GM12878 (cell line): ENCODE results near the gene CORO2B. TPM values are rescaled to one million over a fixed set of nuclear protein-coding genes. Genes with fewer than 3 reads are reported as not detected.

ENCODE experiments used
- ATAC-seq: fragments of 200-7000 bp; cut with Tn5 transposase; 3 replicates; pipeline ENCODE4 v1.9.1; 2020; ENCODE audit warnings: mild to moderate bottlenecking, moderate library complexity
- BruUV-seq: library from RNA; stranded (reverse); fragments of 400-500 nt; replicated peaks from 2 replicates; lab custom pipeline; 2021; lab: Mats Ljungman, UMichigan
- CTCF ChIA-PET: fragments of 300-600 bp; sonication (Branson Sonifier 250); formaldehyde crosslinking; extraction: SDS; loops from one replicate; lab custom pipeline; 2021; ENCODE audit warnings: inconsistent platforms; lab: Yijun Ruan, JAX
- POLR2A ChIA-PET: fragments of 350-600 bp; formaldehyde crosslinking; extraction: SDS; loops from one replicate; lab custom pipeline; 2021; ENCODE audit warnings: inconsistent platforms; lab: Charles Lee
- RAD21 ChIA-PET: fragments of 300-600 bp; sonication (Branson Sonifier 250); formaldehyde crosslinking; loops from one replicate; lab custom pipeline; 2023; ENCODE audit warnings: antibody characterized with exemption; ENCODE audit not compliant: unreplicated experiment; lab: Charles Lee
- SMC1A ChIA-PET: fragments of 300-600 bp; sonication (Branson Sonifier 250); formaldehyde crosslinking; loops from one replicate; lab custom pipeline; 2023; ENCODE audit not compliant: unreplicated experiment, uncharacterized antibody; lab: Charles Lee
- DNase-seq: peaks from one replicate; pipeline ENCODE4 v3.0.0-alpha.2; 2011; ENCODE audit warnings: low read depth, low spot score
- FAIRE-seq: peaks from 3 replicates; lab custom pipeline; 2011; peaks lifted over from hg19 to GRCh38; lab: Jason Lieb, UNC
- H2AFZ ChIP-seq: 2 replicates; pipeline ENCODE4 v1.6.0; 2011; ENCODE audit warnings: low read depth, low read length, control low read depth; ENCODE audit not compliant: control insufficient read depth
- H3K27ac ChIP-seq: 2 replicates; pipeline ENCODE4 v1.5.1; 2011; ENCODE audit warnings: control low read depth; ENCODE audit not compliant: control insufficient read depth, insufficient read depth
- H3K27me3 ChIP-seq, 2 experiments: replicated peaks in 1 of 2; 2 replicates each; pipeline versions ENCODE4 v1.6.0 to v1.6.1; 2011; ENCODE audit warnings: low read length in 1 of 2; ENCODE audit not compliant: control insufficient read depth in 2 of 2, insufficient read depth in 2 of 2
- H3K36me3 ChIP-seq, 2 experiments: 2 replicates each; pipeline ENCODE4 v1.5.1; 2011; ENCODE audit warnings: low read length in 1 of 2; ENCODE audit not compliant: control insufficient read depth in 2 of 2, insufficient read depth in 2 of 2
- H3K4me1 ChIP-seq: 2 replicates; pipeline ENCODE4 v1.6.1; 2011; ENCODE audit warnings: mild to moderate bottlenecking, low read length, moderate library complexity, mixed read lengths; ENCODE audit not compliant: control insufficient read depth, insufficient read depth
- H3K4me2 ChIP-seq: 2 replicates; pipeline ENCODE4 v1.6.0; 2011; ENCODE audit warnings: control low read depth; ENCODE audit not compliant: control insufficient read depth, insufficient read depth
- H3K4me3 ChIP-seq: fragments of 200-600 bp; sonication (generic); 2 replicates; pipeline ENCODE4 v1.5.1; 2016
- H3K79me2 ChIP-seq: 2 replicates; pipeline ENCODE4 v1.6.0; 2011; ENCODE audit warnings: low read length; ENCODE audit not compliant: control insufficient read depth, insufficient read depth
- H3K9ac ChIP-seq: 2 replicates; pipeline ENCODE4 v1.8.0; 2011; ENCODE audit warnings: low read length, control low read depth, mixed read lengths; ENCODE audit not compliant: control insufficient read depth, insufficient read depth
- H3K9me3 ChIP-seq: replicated peaks from 3 replicates; pipeline ENCODE4 v1.5.1; 2011; ENCODE audit warnings: mild to moderate bottlenecking, low read length; ENCODE audit not compliant: control insufficient read depth, insufficient read depth
- H4K20me1 ChIP-seq: 2 replicates; pipeline ENCODE4 v1.6.0; 2011; ENCODE audit not compliant: control insufficient read depth, insufficient read depth
- BHLHE40 ChIP-seq, 2 experiments: fragments of 450-650 bp in 1 of 2; IDR thresholded peaks; 2 replicates each; pipeline ENCODE4 v1.6.1; 2011 to 2017; ENCODE audit warnings: low read depth in 2 of 2, borderline replicate concordance in 1 of 2, improper control_type of control experiment in 1 of 2, low read length in 1 of 2, mild to moderate bottlenecking in 1 of 2
- BMI1 ChIP-seq: fragments of 450-650 bp; IDR thresholded peaks from 2 replicates; pipeline ENCODE4 v1.6.1; 2016; ENCODE audit warnings: mild to moderate bottlenecking, moderate library complexity, borderline replicate concordance
- MEF2A ChIP-seq: IDR thresholded peaks from 2 replicates; pipeline ENCODE4 v1.6.1; 2011; ENCODE audit warnings: low read depth, mild to moderate bottlenecking, low read length, moderate library complexity; ENCODE audit not compliant: insufficient read depth
- NR2F1 ChIP-seq: fragments of 450-650 bp; conservative IDR thresholded peaks from 2 replicates; pipeline ENCODE4 v1.6.1; 2017; ENCODE audit warnings: mild to moderate bottlenecking
- RFX5 ChIP-seq: IDR thresholded peaks from 2 replicates; pipeline ENCODE4 v1.6.1; 2011; ENCODE audit warnings: low read depth, low read length, improper control_type of control experiment
- SMAD1 ChIP-seq: fragments of 450-650 bp; IDR thresholded peaks from 2 replicates; pipeline ENCODE4 v1.6.1; 2018; ENCODE audit warnings: mild to moderate bottlenecking, low read depth; ENCODE audit not compliant: partially characterized antibody
- ZNF274 ChIP-seq: IDR thresholded peaks from one replicate; pipeline ENCODE4 v1.8.0; 2011; ENCODE audit not compliant: insufficient read length, insufficient read depth
- ZNF622 ChIP-seq: fragments of 450-650 bp; IDR thresholded peaks from 2 replicates; pipeline ENCODE4 v1.6.1; 2017; ENCODE audit warnings: mild to moderate bottlenecking, inconsistent platforms
- WGBS: methylation state at CpG from one replicate; pipeline ENCODE4 v1.1.6; 2016; ENCODE audit warnings: low lambda C conversion rate; ENCODE audit not compliant: insufficient replicate concordance, insufficient coverage; ENCODE audit errors: missing lambda C conversion rate; 5-methylcytosine and 5-hydroxymethylcytosine counted together
- in situ Hi-C: fragments of 300-500 bp; cut with MboI; formaldehyde crosslinking; loops from 9 replicates; pipeline ENCODE4 v1.14.3; 2018; ENCODE audit warnings: mixed read lengths
- intact Hi-C: fragments of 100-400 bp; cut with micrococcal nuclease; formaldehyde crosslinking; loops from one replicate; pipeline ENCODE4 v1.14.2; 2022; ENCODE audit not compliant: unreplicated experiment
- polyA plus RNA-seq, 11 experiments: library from polyadenylated mRNA; depleted of rRNA in 4 of 11; unstranded in 6 of 11; stranded (reverse) in 5 of 11; fragments of >200 nt; fragmentation: Nextera tagmentation in 4 of 11; fragmentation: Illumina TruSeq in 1 of 11; extraction: Ambion mirVana in 4 of 11; extraction: Trizol in 1 of 11; gene quantifications; 1 replicate in 1 of 11; 2 replicates in 10 of 11; pipeline versions ENCODE4 v1.2.1 to v1.2.3, GENCODE V29; 2011 to 2016; ENCODE audit warnings: inconsistent platforms in 2 of 11, missing spikeins in 2 of 11, low read depth in 1 of 11
- total RNA-seq, 4 experiments: library from RNA; depleted of rRNA in 3 of 4; stranded (reverse); fragments of >200 nt in 3 of 4; fragmentation: Illumina TruSeq in 1 of 4; extraction: Trizol in 1 of 4; gene quantifications; 2 replicates each; pipeline versions ENCODE4 v1.2.1 to v1.2.3, GENCODE V29; 2013 to 2021
- TF ChIP-seq, protein P1 (sequence below): fragments of 450-650 bp; IDR thresholded peaks from 2 replicates; pipeline ENCODE4 v1.6.1; 2018; ENCODE audit warnings: mild to moderate bottlenecking, low read depth, moderate library complexity; ENCODE audit not compliant: partially characterized antibody
- TF ChIP-seq, protein P2 (sequence below): fragments of 450-650 bp; IDR thresholded peaks from 2 replicates; pipeline ENCODE4 v1.6.1; 2017; ENCODE audit warnings: mild to moderate bottlenecking, moderate library complexity
- TF ChIP-seq, protein P3 (sequence below): IDR thresholded peaks from 2 replicates; pipeline ENCODE4 v1.6.1; 2012; ENCODE audit warnings: mild to moderate bottlenecking, low read depth, low read length

Gene CORO2B
- total and polyA plus RNA-seq, 10 of the 15 experiments (the other 5 are each of a cell fraction or from before 2014, with no cell fraction given) = 0.05 to 0.73 (median 0.13) TPM; not detected in 4

DNA sequence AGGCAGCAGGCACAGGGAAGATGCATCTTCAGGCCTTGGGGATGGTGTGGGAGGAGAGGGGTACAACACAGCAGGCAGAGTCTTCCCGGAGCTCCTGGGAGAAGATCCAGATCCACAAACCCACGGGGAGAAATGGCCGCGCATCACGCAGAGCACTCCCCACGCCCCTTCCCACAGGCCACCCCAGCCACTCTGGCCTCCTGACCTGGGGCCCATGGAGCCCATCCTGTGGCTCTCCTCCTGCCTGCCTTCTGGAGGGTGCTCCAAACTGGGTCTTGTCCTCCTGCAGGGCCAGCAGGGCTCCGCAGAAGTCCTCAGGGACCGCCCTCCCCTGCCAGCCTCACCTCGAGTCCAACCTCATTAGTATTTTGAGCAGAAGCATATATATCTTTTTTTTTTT is 17.9 kb downstream of the CORO2B start:
- ChIA-PET SMC1A (no interaction called here), CTCF (no interaction called here), RAD21 (no interaction called here), POLR2A (no interaction called here)
- Histone ChIP-seq H3K4me1 (no peaks in the 10 kb centered on the region), H3K9ac (no peak overlapping the region), H3K4me3 (no peak overlapping the region), H2AFZ (no peak overlapping the region), H3K79me2 (no peaks in the 10 kb centered on the region), H3K36me3 (no peaks in the 10 kb centered on the region), H3K27ac (no peak overlapping the region), H4K20me1 (no peaks in the 10 kb centered on the region), H3K9me3 (no peaks in the 10 kb centered on the region), H3K27me3 (peaks cover 3 to 6% of the 10 kb centered on the region in 2 experiments; a peak in 2 of 4 replicates), H3K4me2 (no peak overlapping the region)
- DNase-seq (no peak), FAIRE-seq (no peak), ATAC-seq (no peak)
- in situ Hi-C loops = no loop called here
- intact Hi-C loops = no loop called here
- 40% methylated on average over 9 of the region's 9 CpGs for WGBS
- BruUV-seq = no TSS peak
- TF ChIP-seq, protein P1, sequence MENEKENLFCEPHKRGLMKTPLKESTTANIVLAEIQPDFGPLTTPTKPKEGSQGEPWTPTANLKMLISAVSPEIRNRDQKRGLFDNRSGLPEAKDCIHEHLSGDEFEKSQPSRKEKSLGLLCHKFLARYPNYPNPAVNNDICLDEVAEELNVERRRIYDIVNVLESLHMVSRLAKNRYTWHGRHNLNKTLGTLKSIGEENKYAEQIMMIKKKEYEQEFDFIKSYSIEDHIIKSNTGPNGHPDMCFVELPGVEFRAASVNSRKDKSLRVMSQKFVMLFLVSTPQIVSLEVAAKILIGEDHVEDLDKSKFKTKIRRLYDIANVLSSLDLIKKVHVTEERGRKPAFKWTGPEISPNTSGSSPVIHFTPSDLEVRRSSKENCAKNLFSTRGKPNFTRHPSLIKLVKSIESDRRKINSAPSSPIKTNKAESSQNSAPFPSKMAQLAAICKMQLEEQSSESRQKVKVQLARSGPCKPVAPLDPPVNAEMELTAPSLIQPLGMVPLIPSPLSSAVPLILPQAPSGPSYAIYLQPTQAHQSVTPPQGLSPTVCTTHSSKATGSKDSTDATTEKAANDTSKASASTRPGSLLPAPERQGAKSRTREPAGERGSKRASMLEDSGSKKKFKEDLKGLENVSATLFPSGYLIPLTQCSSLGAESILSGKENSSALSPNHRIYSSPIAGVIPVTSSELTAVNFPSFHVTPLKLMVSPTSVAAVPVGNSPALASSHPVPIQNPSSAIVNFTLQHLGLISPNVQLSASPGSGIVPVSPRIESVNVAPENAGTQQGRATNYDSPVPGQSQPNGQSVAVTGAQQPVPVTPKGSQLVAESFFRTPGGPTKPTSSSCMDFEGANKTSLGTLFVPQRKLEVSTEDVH = no peak
- TF ChIP-seq BHLHE40 (IDR thresholded peaks at IDR 0.05; ENCODE audit: borderline replicate concordance in 1 of 2, low read depth in 2 of 2, low read length in 1 of 2) (no peak), RFX5 (no peak), SMAD1 (no peak), NR2F1 (no peak), ZNF622 (no peak), BMI1 (no peak), MEF2A (no peak), ZNF274 (no peak)
- TF ChIP-seq, protein P2, sequence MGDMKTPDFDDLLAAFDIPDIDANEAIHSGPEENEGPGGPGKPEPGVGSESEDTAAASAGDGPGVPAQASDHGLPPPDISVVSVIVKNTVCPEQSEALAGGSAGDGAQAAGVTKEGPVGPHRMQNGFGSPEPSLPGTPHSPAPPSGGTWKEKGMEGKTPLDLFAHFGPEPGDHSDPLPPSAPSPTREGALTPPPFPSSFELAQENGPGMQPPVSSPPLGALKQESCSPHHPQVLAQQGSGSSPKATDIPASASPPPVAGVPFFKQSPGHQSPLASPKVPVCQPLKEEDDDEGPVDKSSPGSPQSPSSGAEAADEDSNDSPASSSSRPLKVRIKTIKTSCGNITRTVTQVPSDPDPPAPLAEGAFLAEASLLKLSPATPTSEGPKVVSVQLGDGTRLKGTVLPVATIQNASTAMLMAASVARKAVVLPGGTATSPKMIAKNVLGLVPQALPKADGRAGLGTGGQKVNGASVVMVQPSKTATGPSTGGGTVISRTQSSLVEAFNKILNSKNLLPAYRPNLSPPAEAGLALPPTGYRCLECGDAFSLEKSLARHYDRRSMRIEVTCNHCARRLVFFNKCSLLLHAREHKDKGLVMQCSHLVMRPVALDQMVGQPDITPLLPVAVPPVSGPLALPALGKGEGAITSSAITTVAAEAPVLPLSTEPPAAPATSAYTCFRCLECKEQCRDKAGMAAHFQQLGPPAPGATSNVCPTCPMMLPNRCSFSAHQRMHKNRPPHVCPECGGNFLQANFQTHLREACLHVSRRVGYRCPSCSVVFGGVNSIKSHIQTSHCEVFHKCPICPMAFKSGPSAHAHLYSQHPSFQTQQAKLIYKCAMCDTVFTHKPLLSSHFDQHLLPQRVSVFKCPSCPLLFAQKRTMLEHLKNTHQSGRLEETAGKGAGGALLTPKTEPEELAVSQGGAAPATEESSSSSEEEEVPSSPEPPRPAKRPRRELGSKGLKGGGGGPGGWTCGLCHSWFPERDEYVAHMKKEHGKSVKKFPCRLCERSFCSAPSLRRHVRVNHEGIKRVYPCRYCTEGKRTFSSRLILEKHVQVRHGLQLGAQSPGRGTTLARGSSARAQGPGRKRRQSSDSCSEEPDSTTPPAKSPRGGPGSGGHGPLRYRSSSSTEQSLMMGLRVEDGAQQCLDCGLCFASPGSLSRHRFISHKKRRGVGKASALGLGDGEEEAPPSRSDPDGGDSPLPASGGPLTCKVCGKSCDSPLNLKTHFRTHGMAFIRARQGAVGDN = no peak
- TF ChIP-seq, protein P3, sequence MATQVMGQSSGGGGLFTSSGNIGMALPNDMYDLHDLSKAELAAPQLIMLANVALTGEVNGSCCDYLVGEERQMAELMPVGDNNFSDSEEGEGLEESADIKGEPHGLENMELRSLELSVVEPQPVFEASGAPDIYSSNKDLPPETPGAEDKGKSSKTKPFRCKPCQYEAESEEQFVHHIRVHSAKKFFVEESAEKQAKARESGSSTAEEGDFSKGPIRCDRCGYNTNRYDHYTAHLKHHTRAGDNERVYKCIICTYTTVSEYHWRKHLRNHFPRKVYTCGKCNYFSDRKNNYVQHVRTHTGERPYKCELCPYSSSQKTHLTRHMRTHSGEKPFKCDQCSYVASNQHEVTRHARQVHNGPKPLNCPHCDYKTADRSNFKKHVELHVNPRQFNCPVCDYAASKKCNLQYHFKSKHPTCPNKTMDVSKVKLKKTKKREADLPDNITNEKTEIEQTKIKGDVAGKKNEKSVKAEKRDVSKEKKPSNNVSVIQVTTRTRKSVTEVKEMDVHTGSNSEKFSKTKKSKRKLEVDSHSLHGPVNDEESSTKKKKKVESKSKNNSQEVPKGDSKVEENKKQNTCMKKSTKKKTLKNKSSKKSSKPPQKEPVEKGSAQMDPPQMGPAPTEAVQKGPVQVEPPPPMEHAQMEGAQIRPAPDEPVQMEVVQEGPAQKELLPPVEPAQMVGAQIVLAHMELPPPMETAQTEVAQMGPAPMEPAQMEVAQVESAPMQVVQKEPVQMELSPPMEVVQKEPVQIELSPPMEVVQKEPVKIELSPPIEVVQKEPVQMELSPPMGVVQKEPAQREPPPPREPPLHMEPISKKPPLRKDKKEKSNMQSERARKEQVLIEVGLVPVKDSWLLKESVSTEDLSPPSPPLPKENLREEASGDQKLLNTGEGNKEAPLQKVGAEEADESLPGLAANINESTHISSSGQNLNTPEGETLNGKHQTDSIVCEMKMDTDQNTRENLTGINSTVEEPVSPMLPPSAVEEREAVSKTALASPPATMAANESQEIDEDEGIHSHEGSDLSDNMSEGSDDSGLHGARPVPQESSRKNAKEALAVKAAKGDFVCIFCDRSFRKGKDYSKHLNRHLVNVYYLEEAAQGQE = no peak
